ENCODE results near the gene KDM6B.

DNA sequence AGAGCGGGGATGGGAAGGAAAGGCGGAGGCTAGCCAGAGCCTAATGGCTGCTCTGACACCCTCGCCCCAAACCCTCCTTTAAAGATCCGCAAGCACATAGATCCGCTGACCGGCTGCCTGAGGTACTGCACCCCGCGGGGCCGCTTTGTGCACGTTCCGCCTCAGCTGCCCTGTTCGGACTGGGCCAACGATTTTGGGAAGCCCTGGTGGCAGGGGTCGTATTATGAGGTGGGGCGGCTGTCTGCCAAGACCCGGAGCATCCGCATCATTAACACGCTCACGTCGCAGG, 24.4 kb downstream of the KDM6B start:
- no peak for TF ChIP-seq POLR2A (IDR thresholded peaks at IDR 0.05)
- TF ChIP-seq, protein P1, sequence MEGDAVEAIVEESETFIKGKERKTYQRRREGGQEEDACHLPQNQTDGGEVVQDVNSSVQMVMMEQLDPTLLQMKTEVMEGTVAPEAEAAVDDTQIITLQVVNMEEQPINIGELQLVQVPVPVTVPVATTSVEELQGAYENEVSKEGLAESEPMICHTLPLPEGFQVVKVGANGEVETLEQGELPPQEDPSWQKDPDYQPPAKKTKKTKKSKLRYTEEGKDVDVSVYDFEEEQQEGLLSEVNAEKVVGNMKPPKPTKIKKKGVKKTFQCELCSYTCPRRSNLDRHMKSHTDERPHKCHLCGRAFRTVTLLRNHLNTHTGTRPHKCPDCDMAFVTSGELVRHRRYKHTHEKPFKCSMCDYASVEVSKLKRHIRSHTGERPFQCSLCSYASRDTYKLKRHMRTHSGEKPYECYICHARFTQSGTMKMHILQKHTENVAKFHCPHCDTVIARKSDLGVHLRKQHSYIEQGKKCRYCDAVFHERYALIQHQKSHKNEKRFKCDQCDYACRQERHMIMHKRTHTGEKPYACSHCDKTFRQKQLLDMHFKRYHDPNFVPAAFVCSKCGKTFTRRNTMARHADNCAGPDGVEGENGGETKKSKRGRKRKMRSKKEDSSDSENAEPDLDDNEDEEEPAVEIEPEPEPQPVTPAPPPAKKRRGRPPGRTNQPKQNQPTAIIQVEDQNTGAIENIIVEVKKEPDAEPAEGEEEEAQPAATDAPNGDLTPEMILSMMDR (IDR thresholded peaks at IDR 0.05), result peak; percentile 36 to 50 (median 46)
